Sigmoid colon (tissue), 7 donors: ENCODE data around the gene CCDC152. TPM values are rescaled to one million over a fixed set of nuclear protein-coding genes. Genes with fewer than 3 reads are reported as not detected.
"Not testable (repeated sequence)": the region's sequence is repeated elsewhere in the genome, so short reads cannot be mapped to it uniquely, and the experiment has no call there.

Experiments used
- DNase-seq: peaks from one replicate; pipeline ENCODE4 v3.0.0-alpha.2; 2019
- H3K27ac ChIP-seq, 4 donors: fragments of 200-600 bp; sonication (generic); one replicate each; pipeline ENCODE4 v1.5.1; 2016 to 2019; ENCODE audit warnings: mild to moderate bottlenecking in 1 of 4
- H3K27me3 ChIP-seq, 3 donors: fragments of 200-600 bp; sonication (generic); one replicate each; pipeline ENCODE4 v1.5.1; 2019; ENCODE audit warnings: mild to moderate bottlenecking in 1 of 3
- H3K36me3 ChIP-seq, 4 donors: fragments of 200-600 bp; sonication (generic); one replicate each; pipeline ENCODE4 v1.5.1; 2016 to 2019
- H3K4me1 ChIP-seq, 4 donors: fragments of 200-600 bp; sonication (generic); one replicate each; pipeline ENCODE4 v1.5.1; 2017 to 2019
- H3K4me3 ChIP-seq, 4 donors: fragments of 200-600 bp; sonication (generic); one replicate each; pipeline ENCODE4 v1.5.1; 2017 to 2019; ENCODE audit warnings: mild to moderate bottlenecking in 2 of 4, moderate library complexity in 1 of 4
- H3K9me3 ChIP-seq, 4 donors: fragments of 200-600 bp in 3 of 4; sonication (generic) in 3 of 4; one replicate each; pipeline versions ENCODE4 v1.5.1 to v1.6.1; 2013 to 2019
- EP300 ChIP-seq, 4 donors: sonication (generic); formaldehyde crosslinking; IDR thresholded peaks; one replicate each; pipeline ENCODE4 v1.6.1; 2017; ENCODE audit warnings: antibody characterized with exemption in 4 of 4
- POLR2A ChIP-seq, 2 donors: fragments of 450-650 bp; IDR thresholded peaks; one replicate each; pipeline ENCODE4 v1.6.1; 2016; ENCODE audit warnings: antibody characterized with exemption in 2 of 2, mild to moderate bottlenecking in 2 of 2, moderate library complexity in 2 of 2
- POLR2AphosphoS5 ChIP-seq, 4 donors: sonication (generic); formaldehyde crosslinking; IDR thresholded peaks; one replicate each; pipeline ENCODE4 v1.6.1; 2017; ENCODE audit warnings: antibody characterized with exemption in 4 of 4
- WGBS, 2 donors: extraction: QIAGEN DNeasy Blood & Tissue Kit; methylation state at CpG; one replicate each; pipeline ENCODE4 v1.1.7; 2013; 5-methylcytosine and 5-hydroxymethylcytosine counted together
- intact Hi-C: fragments of 100-400 bp; cut with DNase I; formaldehyde crosslinking; loops from one replicate; pipeline ENCODE4 v1.15.1; 2023
- polyA plus RNA-seq, 3 donors: library from polyadenylated mRNA; stranded (reverse); fragments of 200-250 nt; gene quantifications; one replicate each; pipeline ENCODE4 v1.2.3, GENCODE V29; 2013
- total RNA-seq, 4 donors: library from RNA; depleted of rRNA; stranded (reverse); fragments of >200 nt; gene quantifications; one replicate each; pipeline ENCODE4 v1.1.0, GENCODE V29; 2016
- TF ChIP-seq, protein P1 (sequence below), 4 experiments: fragments of 450-650 bp in 3 of 4; fragments of 200-600 bp in 1 of 4; IDR thresholded peaks; one replicate each; pipeline ENCODE4 v1.5.1; 2016 to 2019; ENCODE audit warnings: antibody characterized with exemption in 4 of 4, mild to moderate bottlenecking in 3 of 4, moderate library complexity in 2 of 4
- donor health status: healthy with polysubstance abuse.
- donor health status: Bipolar disorder and iron deficiency.
- donor health status: healthy.

The CCDC152 gene
- total and polyA plus RNA-seq, 7 donors = 0.41 to 3.2 (median 1.5) TPM; not detected in 1

DNA sequence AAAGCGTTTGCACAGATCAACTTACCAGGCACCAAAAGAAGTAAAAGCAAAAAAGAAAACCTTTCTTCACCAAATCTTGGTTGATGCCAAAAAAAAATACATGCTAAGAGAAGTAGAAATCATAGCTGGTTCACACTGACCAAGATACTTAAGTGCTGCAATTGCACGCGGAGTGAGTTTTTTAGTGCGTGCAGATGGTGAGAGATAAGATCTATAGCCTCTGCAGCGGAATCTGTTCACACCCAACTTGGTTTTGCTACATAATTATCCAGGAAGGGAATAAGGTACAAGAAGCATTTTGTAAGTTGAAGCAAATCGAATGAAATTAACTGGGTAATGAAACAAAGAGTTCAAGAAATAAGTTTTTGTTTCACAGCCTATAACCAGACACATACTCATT is 36.4 kb upstream of the CCDC152 start:
- intact Hi-C loops = no loop called here
- H3K9me3 ChIP-seq = no peaks in the 10 kb centered on the region
- 18 to 34% methylated on average over 6 of the region's 6 CpGs for WGBS, 2 donors
- no peak for DNase-seq
- H3K4me3 ChIP-seq = no peak overlapping the region
- no peak overlapping the region for H3K27ac ChIP-seq
- TF ChIP-seq, protein P1, sequence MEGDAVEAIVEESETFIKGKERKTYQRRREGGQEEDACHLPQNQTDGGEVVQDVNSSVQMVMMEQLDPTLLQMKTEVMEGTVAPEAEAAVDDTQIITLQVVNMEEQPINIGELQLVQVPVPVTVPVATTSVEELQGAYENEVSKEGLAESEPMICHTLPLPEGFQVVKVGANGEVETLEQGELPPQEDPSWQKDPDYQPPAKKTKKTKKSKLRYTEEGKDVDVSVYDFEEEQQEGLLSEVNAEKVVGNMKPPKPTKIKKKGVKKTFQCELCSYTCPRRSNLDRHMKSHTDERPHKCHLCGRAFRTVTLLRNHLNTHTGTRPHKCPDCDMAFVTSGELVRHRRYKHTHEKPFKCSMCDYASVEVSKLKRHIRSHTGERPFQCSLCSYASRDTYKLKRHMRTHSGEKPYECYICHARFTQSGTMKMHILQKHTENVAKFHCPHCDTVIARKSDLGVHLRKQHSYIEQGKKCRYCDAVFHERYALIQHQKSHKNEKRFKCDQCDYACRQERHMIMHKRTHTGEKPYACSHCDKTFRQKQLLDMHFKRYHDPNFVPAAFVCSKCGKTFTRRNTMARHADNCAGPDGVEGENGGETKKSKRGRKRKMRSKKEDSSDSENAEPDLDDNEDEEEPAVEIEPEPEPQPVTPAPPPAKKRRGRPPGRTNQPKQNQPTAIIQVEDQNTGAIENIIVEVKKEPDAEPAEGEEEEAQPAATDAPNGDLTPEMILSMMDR (IDR thresholded peaks at IDR 0.05) = no peak
- TF ChIP-seq POLR2AphosphoS5 (IDR thresholded peaks at IDR 0.05) (no peak), EP300 (IDR thresholded peaks at IDR 0.05) (no peak), POLR2A (IDR thresholded peaks at IDR 0.05) (no peak)
- no peaks in the 10 kb centered on the region for H3K27me3 ChIP-seq
- H3K36me3 ChIP-seq = peaks cover 0 to 10% (median 0%) of the 10 kb centered on the region in 4 donors
- no peaks in the 10 kb centered on the region for H3K4me1 ChIP-seq

- no peak for DNase-seq
- Histone ChIP-seq H3K4me3 (no peak overlapping the region), H3K9me3 (no peaks in the 10 kb centered on the region), H3K27me3 (no peaks in the 10 kb centered on the region), H3K36me3 (peaks cover 0 to 10% (median 0%) of the 10 kb centered on the region in 4 donors), H3K27ac (no peak overlapping the region), H3K4me1 (no peaks in the 10 kb centered on the region)
- TF ChIP-seq, protein P1 (IDR thresholded peaks at IDR 0.05) = no peak
- no peak for TF ChIP-seq POLR2AphosphoS5 (IDR thresholded peaks at IDR 0.05)
- no peak for TF ChIP-seq EP300 (IDR thresholded peaks at IDR 0.05)
- TF ChIP-seq POLR2A (IDR thresholded peaks at IDR 0.05) = no peak
- intact Hi-C loops = no loop called here
Measured at GRCh38 chr5:42721484-42721883, 35.1 kb upstream of the CCDC152 start.

- H3K27ac ChIP-seq, H3K4me3 ChIP-seq, H3K27me3 ChIP-seq, H3K4me1 ChIP-seq, intact Hi-C loops, H3K9me3 ChIP-seq, H3K36me3 ChIP-seq, DNase-seq: not testable (repeated sequence)
- 95 to 97% methylated on average over 16 to 17 of the region's 24 CpGs for WGBS, 2 donors
Measured at GRCh38 chr5:42734531-42735058, 22.0 kb upstream of the CCDC152 start.

DNA sequence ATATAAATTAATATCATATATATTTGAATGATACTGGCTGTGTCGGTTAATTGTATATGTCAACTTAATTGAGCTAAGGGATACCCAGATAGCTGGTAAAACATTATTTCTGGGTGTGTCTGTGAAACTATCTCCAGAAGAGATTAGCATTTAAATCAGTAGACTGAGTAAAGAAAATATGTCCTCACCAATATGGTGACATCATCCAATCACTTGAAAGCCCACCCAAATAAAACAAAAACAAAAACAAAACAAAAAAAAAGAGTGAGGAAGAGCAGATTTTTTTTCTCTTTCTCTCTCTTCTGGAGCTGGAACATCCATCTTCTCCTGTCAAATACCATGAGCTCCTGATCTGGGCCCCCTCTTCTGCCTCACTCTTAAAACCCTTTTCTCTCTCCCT is 15.7 kb upstream of the CCDC152 start:
- no peak overlapping the region for H3K27ac ChIP-seq
- H3K4me1 ChIP-seq = no peaks in the 10 kb centered on the region
- no peaks in the 10 kb centered on the region for H3K36me3 ChIP-seq
- intact Hi-C loops = no loop called here
- no peaks in the 10 kb centered on the region for H3K27me3 ChIP-seq
- 92 to 96% methylated on average over 1 of the region's 1 CpG for WGBS, 2 donors
- H3K4me3 ChIP-seq = no peak overlapping the region
- no peaks in the 10 kb centered on the region for H3K9me3 ChIP-seq
- no peak for TF ChIP-seq POLR2AphosphoS5 (IDR thresholded peaks at IDR 0.05)
- TF ChIP-seq, protein P1 (IDR thresholded peaks at IDR 0.05) = no peak
- TF ChIP-seq EP300 (IDR thresholded peaks at IDR 0.05) = no peak
- TF ChIP-seq POLR2A (IDR thresholded peaks at IDR 0.05) = no peak
- no peak for DNase-seq

GRCh38 chr5:42745426-42745825 is 11.2 kb upstream of the CCDC152 start:
- H3K36me3 ChIP-seq = no peaks in the 10 kb centered on the region
- whole genome bisulfite sequencing, 2 donors = 20 to 23% methylated on average over 4 of the region's 4 CpGs
- no peaks in the 10 kb centered on the region for H3K4me1 ChIP-seq
- H3K27ac ChIP-seq = no peak overlapping the region
- no peak for DNase-seq
- no peaks in the 10 kb centered on the region for H3K27me3 ChIP-seq
- no peaks in the 10 kb centered on the region for H3K9me3 ChIP-seq
- intact Hi-C loops = no loop called here
- TF ChIP-seq POLR2A (IDR thresholded peaks at IDR 0.05) (no peak), POLR2AphosphoS5 (IDR thresholded peaks at IDR 0.05) (no peak), EP300 (IDR thresholded peaks at IDR 0.05) (no peak)
- TF ChIP-seq, protein P1 (IDR thresholded peaks at IDR 0.05) = no peak
- H3K4me3 ChIP-seq = no peak overlapping the region
